Panc1 (cell line): ENCODE data around the gene GCSAML. TPM values are rescaled to one million over a fixed set of nuclear protein-coding genes. Genes with fewer than 3 reads are reported as not detected.

Experiments
- ATAC-seq: fragments of 200-7000 bp; cut with Tn5 transposase; 2 replicates; pipeline ENCODE4 v1.9.1; 2020; ENCODE audit warnings: mild to moderate bottlenecking, moderate library complexity
- BruUV-seq: library from RNA; stranded (reverse); fragments of 400-500 nt; replicated peaks from 2 replicates; lab custom pipeline; 2021; lab: Mats Ljungman, UMichigan
- CTCF ChIA-PET: fragments of 300-600 bp; sonication (Branson Sonifier 250); formaldehyde crosslinking; loops from one replicate; lab custom pipeline; 2022; ENCODE audit warnings: antibody characterized with exemption; lab: Charles Lee
- POLR2A ChIA-PET: fragments of 300-600 bp; sonication (Branson Sonifier 250); formaldehyde crosslinking; loops from one replicate; lab custom pipeline; 2022; ENCODE audit warnings: antibody characterized with exemption; lab: Charles Lee
- DNase-seq: peaks from one replicate; pipeline ENCODE4 v3.0.0-alpha.2; 2010; ENCODE audit warnings: low read depth, low spot score
- H3K27ac ChIP-seq: 2 replicates; pipeline ENCODE4 v1.5.1; 2011; ENCODE audit warnings: mild to moderate bottlenecking, low read length, inconsistent platforms
- H3K27me3 ChIP-seq: fragments of 200-500 bp; sonication (Bioruptor generic); 2 replicates; pipeline ENCODE4 v1.6.0; 2014; ENCODE audit warnings: low read length, inconsistent platforms; ENCODE audit not compliant: control insufficient read depth, insufficient read depth
- H3K36me3 ChIP-seq: fragments of 200-500 bp; sonication (Bioruptor generic); 2 replicates; pipeline ENCODE4 v1.5.1; 2014; ENCODE audit warnings: inconsistent platforms, mild to moderate bottlenecking, low read length, moderate library complexity; ENCODE audit not compliant: control insufficient read depth, insufficient read depth
- H3K4me1 ChIP-seq: 2 replicates; pipeline ENCODE4 v1.5.1; 2011; ENCODE audit warnings: inconsistent platforms, mild to moderate bottlenecking, low read length, moderate library complexity; ENCODE audit not compliant: control insufficient read depth, insufficient read depth
- H3K4me3 ChIP-seq, 2 experiments: 2 replicates each; pipeline ENCODE4 v1.5.1; 2011 to 2012; ENCODE audit warnings: low read depth in 2 of 2, low read length in 2 of 2, mild to moderate bottlenecking in 2 of 2, inconsistent platforms in 1 of 2, moderate library complexity in 1 of 2
- H3K9me3 ChIP-seq: fragments of 200-500 bp; sonication (Bioruptor generic); 2 replicates; pipeline ENCODE4 v1.5.1; 2014; ENCODE audit warnings: low read depth, mild to moderate bottlenecking, inconsistent platforms, low read length, moderate library complexity; ENCODE audit not compliant: control insufficient read depth, insufficient read depth
- CTCF ChIP-seq: fragments of 450-650 bp; IDR thresholded peaks from 2 replicates; pipeline ENCODE4 v1.5.1; 2017; ENCODE audit warnings: mild to moderate bottlenecking
- POLR2AphosphoS5 ChIP-seq: IDR thresholded peaks from 2 replicates; pipeline ENCODE4 v1.6.1; 2012; ENCODE audit warnings: mild to moderate bottlenecking, low read depth, low read length, moderate library complexity
- SIN3A ChIP-seq: IDR thresholded peaks from 2 replicates; pipeline ENCODE4 v1.6.1; 2012; ENCODE audit warnings: low read depth, mild to moderate bottlenecking, low read length, moderate library complexity, borderline replicate concordance; ENCODE audit not compliant: insufficient read depth
- TCF7L2 ChIP-seq: IDR thresholded peaks from 2 replicates; pipeline ENCODE4 v1.6.1; 2011; ENCODE audit warnings: mild to moderate bottlenecking, low read depth, low read length, inconsistent platforms
- in situ Hi-C: cut with HindIII; loops from 2 replicates; pipeline ENCODE4 v1.10.0; 2016; ENCODE audit warnings: low sequenced_read_pairs, low pct_unique_long_range_greater_than_20kb
- intact Hi-C: fragments of 100-400 bp; cut with micrococcal nuclease; formaldehyde crosslinking; loops from one replicate; pipeline ENCODE4 v1.10.0; 2022; ENCODE audit not compliant: unreplicated experiment
- total RNA-seq: library from RNA; stranded (reverse); gene quantifications from one replicate; pipeline ENCODE4 v1.2.1, GENCODE V29; 2021; ENCODE audit not compliant: unreplicated experiment
- TF ChIP-seq, protein P1 (sequence below), 2 experiments: IDR thresholded peaks; 2 replicates each; pipeline ENCODE4 v1.6.1; 2011 to 2012; ENCODE audit warnings: low read depth in 2 of 2, control low read depth in 1 of 2, low read length in 1 of 2, mild to moderate bottlenecking in 1 of 2, moderate library complexity in 1 of 2; ENCODE audit not compliant: insufficient read depth in 1 of 2

The GCSAML gene
- total RNA-seq, 1 experiment from 2014 or later, result not detected

- TF ChIP-seq POLR2AphosphoS5 (no peak), SIN3A (no peak), CTCF (no peak), TCF7L2 (no peak)
- TF ChIP-seq, protein P1, sequence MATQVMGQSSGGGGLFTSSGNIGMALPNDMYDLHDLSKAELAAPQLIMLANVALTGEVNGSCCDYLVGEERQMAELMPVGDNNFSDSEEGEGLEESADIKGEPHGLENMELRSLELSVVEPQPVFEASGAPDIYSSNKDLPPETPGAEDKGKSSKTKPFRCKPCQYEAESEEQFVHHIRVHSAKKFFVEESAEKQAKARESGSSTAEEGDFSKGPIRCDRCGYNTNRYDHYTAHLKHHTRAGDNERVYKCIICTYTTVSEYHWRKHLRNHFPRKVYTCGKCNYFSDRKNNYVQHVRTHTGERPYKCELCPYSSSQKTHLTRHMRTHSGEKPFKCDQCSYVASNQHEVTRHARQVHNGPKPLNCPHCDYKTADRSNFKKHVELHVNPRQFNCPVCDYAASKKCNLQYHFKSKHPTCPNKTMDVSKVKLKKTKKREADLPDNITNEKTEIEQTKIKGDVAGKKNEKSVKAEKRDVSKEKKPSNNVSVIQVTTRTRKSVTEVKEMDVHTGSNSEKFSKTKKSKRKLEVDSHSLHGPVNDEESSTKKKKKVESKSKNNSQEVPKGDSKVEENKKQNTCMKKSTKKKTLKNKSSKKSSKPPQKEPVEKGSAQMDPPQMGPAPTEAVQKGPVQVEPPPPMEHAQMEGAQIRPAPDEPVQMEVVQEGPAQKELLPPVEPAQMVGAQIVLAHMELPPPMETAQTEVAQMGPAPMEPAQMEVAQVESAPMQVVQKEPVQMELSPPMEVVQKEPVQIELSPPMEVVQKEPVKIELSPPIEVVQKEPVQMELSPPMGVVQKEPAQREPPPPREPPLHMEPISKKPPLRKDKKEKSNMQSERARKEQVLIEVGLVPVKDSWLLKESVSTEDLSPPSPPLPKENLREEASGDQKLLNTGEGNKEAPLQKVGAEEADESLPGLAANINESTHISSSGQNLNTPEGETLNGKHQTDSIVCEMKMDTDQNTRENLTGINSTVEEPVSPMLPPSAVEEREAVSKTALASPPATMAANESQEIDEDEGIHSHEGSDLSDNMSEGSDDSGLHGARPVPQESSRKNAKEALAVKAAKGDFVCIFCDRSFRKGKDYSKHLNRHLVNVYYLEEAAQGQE (IDR thresholded peaks at IDR 0.05; ENCODE audit: insufficient read depth in 1 of 2, low read depth in 2 of 2, low read length in 1 of 2), result no peak
- Histone ChIP-seq H3K36me3 (no peaks in the 10 kb centered on the region), H3K27ac (no peak overlapping the region), H3K27me3 (no peaks in the 10 kb centered on the region), H3K9me3 (no peaks in the 10 kb centered on the region), H3K4me1 (no peaks in the 10 kb centered on the region), H3K4me3 (no peak overlapping the region)
- DNase-seq (no peak), ATAC-seq (no peak)
- ChIA-PET CTCF (no interaction called here), POLR2A (no interaction called here)
- no TSS peak for BruUV-seq
- intact Hi-C loops (no loop called here), in situ Hi-C loops (no loop called here)
Observed at GRCh38 chr1:247506831-247507230, 42.1 kb upstream of the GCSAML start.

GRCh38 chr1:247517795-247518612 is 30.9 kb upstream of the GCSAML start:
- DNase-seq (no peak), ATAC-seq (no peak)
- ChIA-PET POLR2A (no interaction called here), CTCF (no interaction called here)
- no peaks in the 10 kb centered on the region for H3K9me3 ChIP-seq
- BruUV-seq, result no TSS peak
- intact Hi-C loops (no loop called here), in situ Hi-C loops (no loop called here)
- no peaks in the 10 kb centered on the region for H3K36me3 ChIP-seq
- H3K27me3 ChIP-seq, result no peaks in the 10 kb centered on the region
- TF ChIP-seq SIN3A (no peak), TCF7L2 (no peak), POLR2AphosphoS5 (no peak), CTCF (no peak)
- TF ChIP-seq, protein P1 (IDR thresholded peaks at IDR 0.05; ENCODE audit: insufficient read depth in 1 of 2, low read depth in 2 of 2, low read length in 1 of 2), result no peak
- H3K27ac ChIP-seq, result no peak overlapping the region
- H3K4me1 ChIP-seq, result no peaks in the 10 kb centered on the region
- H3K4me3 ChIP-seq, result no peak overlapping the region
